ENCODE results near the gene SLC19A1. TPM values are rescaled to one million over a fixed set of nuclear protein-coding genes. Genes with fewer than 3 reads are reported as not detected.

The SLC19A1 gene
- total RNA-seq, 4 donors from 2014 or later, result 1.5 to 8.6 (median 5.3) TPM

GRCh38 chr21:45454060-45454925 is 87.9 kb downstream of the SLC19A1 start:
- H3K4me3 ChIP-seq, result no peak overlapping the region
- ATAC-seq, result no peak
- peak overlapping the region in 2 of 4 donors; percentile 17 to 41 for H3K27ac ChIP-seq
- H3K27me3 ChIP-seq, result peaks cover 45% of the 10 kb centered on the region
- WGBS, 2 donors (ENCODE audit: low coverage in 1 of 2), result 100% methylated on average over 1 of the region's 24 CpGs; no CpG with 5 or more reads in 1 of the 2 donors
- H3K4me1 ChIP-seq, result peaks cover 0 to 57% (median 12%) of the 10 kb centered on the region in 3 donors
- H3K9me3 ChIP-seq, result no peaks in the 10 kb centered on the region
- H3K36me3 ChIP-seq, result peaks cover 0 to 12% of the 10 kb centered on the region in 2 donors
- no peak for TF ChIP-seq POLR2AphosphoS5 (IDR thresholded peaks at IDR 0.05)

- peaks cover 0 to 12% of the 10 kb centered on the region in 2 donors for H3K36me3 ChIP-seq
- no peak overlapping the region for H3K4me3 ChIP-seq
- peaks cover 0 to 62% (median 12%) of the 10 kb centered on the region in 3 donors for H3K4me1 ChIP-seq
- no peaks in the 10 kb centered on the region for H3K9me3 ChIP-seq
- peaks cover 49% of the 10 kb centered on the region for H3K27me3 ChIP-seq
- ATAC-seq, result no peak
- 70 to 95% methylated on average over 4 to 9 of the region's 13 CpGs for whole genome bisulfite sequencing, 2 donors (ENCODE audit: low coverage in 1 of 2)
- H3K27ac ChIP-seq, result peak overlapping the region in 1 of 4 donors; percentile 17
- TF ChIP-seq CTCF (IDR thresholded peaks at IDR 0.05) (no peak), POLR2AphosphoS5 (IDR thresholded peaks at IDR 0.05) (no peak), EP300 (IDR thresholded peaks at IDR 0.05) (no peak), POLR2A (IDR thresholded peaks at IDR 0.05) (no peak)
These were observed 88.8 kb downstream of the SLC19A1 start for GRCh38 chr21:45453308-45453950.

GRCh38 chr21:45452696-45453307 is 89.4 kb downstream of the SLC19A1 start:
- H3K4me3 ChIP-seq, result no peak overlapping the region
- H3K9me3 ChIP-seq, result no peaks in the 10 kb centered on the region

GRCh38 chr21:45451771-45452182 is 90.5 kb downstream of the SLC19A1 start:
- H3K36me3 ChIP-seq, result peaks cover 0 to 12% of the 10 kb centered on the region in 2 donors
- TF ChIP-seq EP300 (IDR thresholded peaks at IDR 0.05), result no peak
- no peak for TF ChIP-seq POLR2A (IDR thresholded peaks at IDR 0.05)
- no peak for TF ChIP-seq POLR2AphosphoS5 (IDR thresholded peaks at IDR 0.05)
- TF ChIP-seq CTCF (IDR thresholded peaks at IDR 0.05), result no peak
- H3K27me3 ChIP-seq, result peaks cover 35% of the 10 kb centered on the region
- H3K4me1 ChIP-seq, result peaks cover 0 to 47% (median 12%) of the 10 kb centered on the region in 3 donors
- no peak for ATAC-seq
- H3K27ac ChIP-seq, result no peak overlapping the region
- H3K4me3 ChIP-seq, result no peak overlapping the region
- WGBS, 2 donors (ENCODE audit: low coverage in 1 of 2), result 72% methylated on average over 4 of the region's 12 CpGs; no CpG with 5 or more reads in 1 of the 2 donors
- H3K9me3 ChIP-seq, result peaks cover 0 to 2% (median 0%) of the 10 kb centered on the region in 3 donors

More at GRCh38 chr21:45452696-45453307, 89.4 kb downstream of the SLC19A1 start:
- no peak overlapping the region for H3K27ac ChIP-seq
- peaks cover 0 to 12% of the 10 kb centered on the region in 2 donors for H3K36me3 ChIP-seq
- H3K4me1 ChIP-seq, result peaks cover 0 to 57% (median 12%) of the 10 kb centered on the region in 3 donors
- peaks cover 45% of the 10 kb centered on the region for H3K27me3 ChIP-seq
- no peak for ATAC-seq
- TF ChIP-seq POLR2A (IDR thresholded peaks at IDR 0.05), result no peak
- TF ChIP-seq CTCF (IDR thresholded peaks at IDR 0.05), result no peak
- no peak for TF ChIP-seq POLR2AphosphoS5 (IDR thresholded peaks at IDR 0.05)
- TF ChIP-seq EP300 (IDR thresholded peaks at IDR 0.05), result no peak
- 93 to 97% methylated on average over 7 of the region's 7 CpGs for WGBS, 2 donors (ENCODE audit: low coverage in 1 of 2)
